ENCODE measurements around the gene ALLC. TPM values are rescaled to one million over a fixed set of nuclear protein-coding genes. Genes with fewer than 3 reads are reported as not detected.

Gene ALLC
- total and polyA plus RNA-seq, 3 donors from 2014 or later, result 8.1 to 35.1 (median 18.5) TPM

GRCh38 chr2:3666613-3666975, 8.6 kb downstream of the ALLC start:
- no peak for DNase-seq
- no peaks in the 10 kb centered on the region for H3K4me1 ChIP-seq
- no peak overlapping the region for H3K27ac ChIP-seq
- H3K27me3 ChIP-seq, result no peaks in the 10 kb centered on the region
- intact Hi-C loops (cut with DNase I; ENCODE audit: low total_unique reads), result no loop called here
- H3K4me3 ChIP-seq, result no peak overlapping the region
- no peaks in the 10 kb centered on the region for H3K9me3 ChIP-seq
- 93 to 98% methylated on average over 17 to 18 of the region's 18 CpGs for WGBS, 2 donors
- no peak for TF ChIP-seq POLR2A (IDR thresholded peaks at IDR 0.05)
- no peak for TF ChIP-seq CTCF (IDR thresholded peaks at IDR 0.05)
- H3K36me3 ChIP-seq (ENCODE audit: low read depth, missing control alignments), result no peaks in the 10 kb centered on the region

GRCh38 chr2:3667151-3667631, 9.2 kb downstream of the ALLC start:
- H3K36me3 ChIP-seq (ENCODE audit: low read depth, missing control alignments), result no peaks in the 10 kb centered on the region

GRCh38 chr2:3669656-3670055, 11.7 kb downstream of the ALLC start:
- 83 to 86% methylated on average over 8 of the region's 8 CpGs for WGBS, 2 donors
- intact Hi-C loops (cut with DNase I; ENCODE audit: low total_unique reads), result no loop called here
- Histone ChIP-seq H3K4me3 (no peak overlapping the region), H3K9me3 (no peaks in the 10 kb centered on the region), H3K27me3 (no peaks in the 10 kb centered on the region), H3K4me1 (no peaks in the 10 kb centered on the region), H3K27ac (no peak overlapping the region), H3K36me3 (ENCODE audit: low read depth, missing control alignments) (no peaks in the 10 kb centered on the region)
- DNase-seq, result no peak
- TF ChIP-seq CTCF (IDR thresholded peaks at IDR 0.05), result no peak
- TF ChIP-seq POLR2A (IDR thresholded peaks at IDR 0.05), result no peak

More at GRCh38 chr2:3667151-3667631, 9.2 kb downstream of the ALLC start:
- H3K4me3 ChIP-seq, result no peak overlapping the region
- H3K27me3 ChIP-seq, result no peaks in the 10 kb centered on the region
- H3K9me3 ChIP-seq, result no peaks in the 10 kb centered on the region
- WGBS, 2 donors, result 88 to 90% methylated on average over 23 of the region's 23 CpGs
- H3K27ac ChIP-seq, result no peak overlapping the region
- DNase-seq, result no peak
- no peaks in the 10 kb centered on the region for H3K4me1 ChIP-seq
- TF ChIP-seq CTCF (IDR thresholded peaks at IDR 0.05) (no peak), POLR2A (IDR thresholded peaks at IDR 0.05) (no peak)
- intact Hi-C loops (cut with DNase I; ENCODE audit: low total_unique reads), result no loop called here

GRCh38 chr2:3670376-3670775, 12.4 kb downstream of the ALLC start:
- no peak overlapping the region for H3K27ac ChIP-seq
- TF ChIP-seq POLR2A (IDR thresholded peaks at IDR 0.05) (no peak), CTCF (IDR thresholded peaks at IDR 0.05) (no peak)
- H3K27me3 ChIP-seq, result no peaks in the 10 kb centered on the region
- H3K4me3 ChIP-seq, result no peak overlapping the region
- DNase-seq, result no peak
- no peaks in the 10 kb centered on the region for H3K4me1 ChIP-seq
- intact Hi-C loops (cut with DNase I; ENCODE audit: low total_unique reads), result no loop called here
- WGBS, 2 donors, result 91 to 95% methylated on average over 10 to 15 of the region's 15 CpGs
- no peaks in the 10 kb centered on the region for H3K9me3 ChIP-seq
- H3K36me3 ChIP-seq (ENCODE audit: low read depth, missing control alignments), result no peaks in the 10 kb centered on the region

GRCh38 chr2:3670941-3671340, 12.9 kb downstream of the ALLC start:
- no peak for TF ChIP-seq POLR2A (IDR thresholded peaks at IDR 0.05)
- TF ChIP-seq CTCF (IDR thresholded peaks at IDR 0.05), result no peak
- DNase-seq, result no peak
- no peak overlapping the region for H3K27ac ChIP-seq
- no peaks in the 10 kb centered on the region for H3K9me3 ChIP-seq
- H3K4me1 ChIP-seq, result no peaks in the 10 kb centered on the region
- intact Hi-C loops (cut with DNase I; ENCODE audit: low total_unique reads), result no loop called here
- H3K4me3 ChIP-seq, result no peak overlapping the region
- no peaks in the 10 kb centered on the region for H3K27me3 ChIP-seq
- 79 to 88% methylated on average over 11 of the region's 11 CpGs for WGBS, 2 donors
- H3K36me3 ChIP-seq (ENCODE audit: low read depth, missing control alignments), result no peaks in the 10 kb centered on the region

All from testis (tissue), 3 donors.